Stimulated activated CD4-positive, alpha-beta T cell treated with anti-CD3 and anti-CD28 coated beads, TNF-alpha, amount 100 ng/mL, for 4 hours (primary cell): ENCODE results near the gene NAB2.
A peak's percentile ranks its signal among the peaks of the same experiment; 100 is the strongest.

Experiments used
- DNase-seq, 3 experiments: peaks; one replicate each; pipeline ENCODE4 v3.0.0-alpha.2; 2020; ENCODE audit warnings: low read depth in 3 of 3

Gene NAB2

DNA sequence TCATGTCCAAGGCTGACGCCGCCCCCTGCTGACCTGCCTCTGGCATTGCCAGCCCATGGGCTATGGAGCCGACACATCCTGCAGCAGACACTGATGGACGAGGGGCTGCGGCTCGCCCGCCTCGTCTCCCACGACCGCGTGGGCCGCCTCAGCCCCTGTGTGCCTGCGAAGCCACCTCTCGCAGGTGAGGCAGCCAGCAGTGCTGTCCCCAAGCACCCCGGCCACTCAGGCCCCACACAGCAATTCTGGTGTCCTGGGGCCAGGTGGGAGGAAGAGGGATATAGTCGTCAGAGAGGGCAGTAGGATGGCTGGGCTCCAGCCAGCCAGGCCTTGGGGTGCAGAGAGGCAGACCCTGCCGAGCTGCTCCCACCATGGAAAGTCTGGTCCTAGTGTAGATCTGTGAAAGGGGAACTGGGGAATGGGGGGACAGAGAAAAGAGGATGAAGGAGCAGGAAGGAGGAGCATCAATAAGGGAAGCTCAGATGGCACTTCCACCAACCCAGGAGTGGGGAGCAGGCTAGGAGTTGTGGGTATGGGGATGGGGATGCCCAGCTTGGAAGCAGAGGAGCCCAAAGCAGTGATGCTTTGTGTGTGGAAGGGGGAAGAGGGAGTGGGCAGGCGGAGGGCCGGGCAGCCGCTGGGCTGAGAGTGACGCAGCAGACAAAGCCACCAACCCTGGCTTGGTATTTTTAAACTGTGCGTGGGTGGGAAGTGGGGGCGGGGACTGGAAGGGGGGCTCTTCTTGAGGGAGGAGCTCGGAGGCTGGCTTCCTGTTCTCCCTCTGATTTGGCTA lies 4.7 kb downstream of the NAB2 start:
- DNase-seq = peak; percentile 62 to 77 (median 72)

DNA sequence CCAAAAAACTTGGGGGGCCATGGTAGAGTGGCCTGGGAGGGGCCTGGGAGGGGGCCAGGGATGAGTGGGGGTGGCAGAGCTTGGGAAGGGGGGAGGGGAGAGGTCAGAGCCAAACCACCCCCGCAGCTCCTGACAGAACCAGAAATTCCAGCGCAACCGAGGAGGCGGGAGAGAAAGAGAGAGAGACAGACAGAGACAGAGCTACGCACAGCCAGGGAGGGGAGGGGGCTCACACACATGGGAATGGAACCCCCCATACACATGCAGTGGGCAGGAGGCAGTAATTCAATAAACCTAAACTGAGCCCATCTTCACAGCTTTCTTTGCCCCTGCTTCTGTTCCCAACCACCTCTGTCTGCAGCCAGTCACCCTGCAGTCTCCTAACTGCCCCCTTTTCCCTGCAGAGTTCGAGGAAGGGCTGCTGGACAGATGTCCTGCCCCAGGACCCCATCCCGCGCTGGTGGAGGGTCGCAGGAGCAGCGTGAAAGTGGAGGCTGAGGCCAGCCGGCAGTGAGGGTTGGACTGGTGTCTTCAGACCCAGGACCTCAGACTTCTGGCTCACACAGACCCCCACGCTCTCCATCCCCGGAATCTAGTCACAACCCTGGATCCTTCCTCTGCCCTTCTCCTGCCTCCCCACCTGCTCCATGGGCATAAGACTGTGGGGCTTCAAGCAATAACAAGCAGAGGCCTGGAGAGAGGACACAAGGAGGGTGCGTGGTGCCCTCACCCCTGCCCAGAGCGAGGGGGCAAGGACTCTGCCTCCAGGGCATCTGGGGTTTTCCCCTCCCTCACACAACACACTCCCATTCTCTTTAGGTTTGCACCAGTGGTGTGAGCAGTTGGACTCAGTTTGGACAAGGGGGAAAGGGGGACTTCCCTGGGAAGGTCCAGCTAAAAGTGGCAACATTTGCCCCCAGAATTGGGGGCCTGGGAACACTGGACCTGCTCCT lies 5.6 kb downstream of the NAB2 start:
- no peak for DNase-seq

DNA sequence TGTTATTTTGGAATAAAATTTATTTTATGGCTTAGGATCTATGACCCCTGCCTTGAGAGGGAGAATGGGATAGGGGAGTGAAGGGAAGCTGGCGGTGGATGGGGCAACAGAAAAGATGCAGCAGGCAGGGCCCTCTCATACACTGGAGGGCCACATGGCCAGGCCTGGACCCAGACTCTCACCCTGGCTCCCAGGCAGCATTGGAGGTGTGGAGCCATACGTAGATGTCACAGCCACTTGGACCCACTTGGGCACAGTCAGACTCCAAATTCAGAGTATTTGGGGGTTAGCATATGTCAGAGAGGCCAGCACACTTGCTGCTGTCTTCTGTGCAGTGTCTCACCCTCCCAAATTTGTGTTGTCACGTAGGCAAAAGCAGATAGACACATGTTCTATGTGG lies 6.5 kb downstream of the NAB2 start:
- DNase-seq = no peak

DNA sequence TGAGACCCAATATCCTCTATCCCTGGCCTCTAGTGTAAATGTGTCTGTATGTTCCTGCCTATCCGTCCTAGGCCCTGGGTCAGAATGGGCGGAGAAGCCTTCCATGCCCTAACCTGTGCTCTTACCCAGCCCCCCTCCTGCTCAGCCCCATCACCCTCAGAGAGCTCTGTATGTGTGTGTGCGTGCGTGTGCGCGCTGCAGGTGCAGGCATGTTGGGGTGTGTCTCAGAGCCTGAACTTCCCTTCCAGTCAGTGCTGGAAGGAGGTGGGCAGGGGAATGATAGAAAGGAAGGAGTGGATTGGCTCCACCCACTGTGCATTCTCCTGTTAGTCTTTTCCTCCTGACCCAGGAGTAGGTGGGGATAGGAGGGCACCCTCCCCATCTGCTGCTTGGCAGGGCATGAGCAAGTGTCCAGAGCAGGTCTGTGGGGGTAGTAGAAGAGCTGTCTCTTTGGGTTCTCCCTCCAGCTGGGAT lies 7.2 kb downstream of the NAB2 start:
- DNase-seq = no peak

DNA sequence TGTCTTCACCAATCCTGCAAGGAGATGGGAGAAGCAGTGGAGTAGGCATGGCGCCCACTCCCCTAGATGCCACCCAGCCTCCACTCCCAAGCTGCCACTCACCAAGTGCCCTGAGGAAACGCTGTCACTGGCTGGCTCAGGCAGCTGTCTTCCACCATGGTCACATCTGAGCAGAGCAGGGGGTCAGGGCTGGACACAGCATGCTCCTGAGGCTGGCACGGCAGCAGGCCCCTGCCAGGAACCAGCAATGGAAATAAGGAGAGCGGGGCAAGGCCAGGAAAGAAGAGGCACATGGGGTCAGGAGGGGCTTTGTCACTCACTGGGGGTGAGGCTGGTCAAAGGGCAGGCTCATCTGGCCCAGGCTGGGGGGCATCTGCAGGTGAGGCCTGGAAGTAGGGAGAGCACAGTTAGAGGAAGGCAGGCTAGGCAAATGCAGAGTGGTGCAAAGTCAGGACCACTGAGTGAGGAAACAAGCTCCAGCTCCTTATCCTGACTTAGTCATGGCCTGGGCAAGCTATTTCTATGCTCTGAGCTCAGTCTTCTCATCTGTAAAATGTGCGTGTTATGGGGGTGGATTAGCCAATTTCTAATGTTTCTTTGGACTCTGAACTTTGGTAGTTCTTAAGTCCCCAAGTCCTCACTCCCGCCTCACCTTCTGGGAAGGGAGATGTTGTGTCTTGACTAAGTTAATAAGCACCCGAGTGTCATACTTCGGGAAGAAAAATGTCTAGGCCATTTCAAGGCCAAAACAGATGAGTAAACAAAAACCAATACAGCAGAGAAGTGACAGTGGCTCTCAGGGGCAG lies 8.0 kb downstream of the NAB2 start:
- no peak for DNase-seq

DNA sequence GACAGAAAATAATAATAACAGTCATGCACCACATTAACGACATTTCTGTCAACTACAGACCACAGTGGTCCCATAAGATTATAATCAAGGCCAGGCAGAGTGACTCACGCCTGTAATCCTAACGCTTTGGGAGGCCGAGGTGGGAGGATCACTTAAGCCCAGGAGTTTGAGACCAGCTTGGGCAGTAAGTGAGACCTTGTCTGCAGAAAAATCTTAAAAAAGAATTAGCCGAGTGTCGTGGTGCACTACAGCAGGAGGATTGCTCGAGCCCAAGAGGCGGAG lies 8.6 kb downstream of the NAB2 start:
- no peak for DNase-seq

DNA sequence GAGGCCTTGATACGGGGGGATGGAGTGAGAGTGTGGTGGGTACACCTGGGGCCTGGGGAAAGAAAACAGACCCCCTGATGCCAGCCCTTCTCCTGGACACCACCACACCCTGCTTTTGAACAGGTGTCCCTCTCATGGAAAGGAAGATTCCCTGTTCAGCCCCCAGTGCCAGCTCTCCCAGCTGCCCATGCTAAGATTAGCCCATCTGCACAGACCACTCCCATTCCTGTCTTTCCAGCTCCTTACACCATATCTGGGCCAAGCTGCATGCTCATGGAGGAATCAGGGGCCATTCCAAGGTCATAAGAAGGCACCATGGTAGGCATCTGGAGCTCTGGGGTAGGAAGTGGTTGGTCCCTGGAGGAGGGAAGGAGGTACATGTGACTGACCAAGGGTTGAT lies 9.6 kb downstream of the NAB2 start:
- no peak for DNase-seq

DNA sequence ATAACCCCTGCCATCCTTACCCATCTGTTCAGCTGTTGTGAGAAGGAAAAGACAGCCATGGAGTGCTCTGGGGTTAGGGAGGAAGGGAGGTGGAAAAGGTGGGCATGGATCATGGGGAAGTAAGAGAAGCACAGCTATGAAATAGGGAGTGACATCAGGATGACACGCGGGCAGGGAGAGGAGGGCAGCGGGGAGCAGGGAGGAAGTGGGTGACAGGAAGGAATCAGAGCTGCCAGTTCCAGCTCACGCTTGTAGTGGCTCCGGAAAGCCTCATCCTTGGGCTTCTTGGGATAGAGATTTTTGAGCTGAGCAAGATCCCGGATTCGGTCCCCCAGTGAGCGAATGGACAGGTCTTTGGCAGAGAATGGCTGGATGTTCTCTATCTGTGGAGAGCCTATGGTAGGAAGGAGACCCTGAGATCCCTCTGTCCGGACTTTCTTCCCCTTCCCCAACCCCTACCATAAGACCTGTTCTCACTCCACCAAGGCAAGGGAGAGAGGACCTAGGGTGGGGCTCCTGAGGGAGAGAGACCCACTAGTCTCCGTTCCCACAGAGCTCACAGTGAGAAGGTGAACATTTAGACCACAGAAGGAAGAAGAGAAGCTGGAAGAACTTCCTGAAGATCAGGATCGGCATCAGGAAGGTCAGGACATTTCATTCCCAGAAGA lies 10.3 kb downstream of the NAB2 start:
- no peak for DNase-seq

DNA sequence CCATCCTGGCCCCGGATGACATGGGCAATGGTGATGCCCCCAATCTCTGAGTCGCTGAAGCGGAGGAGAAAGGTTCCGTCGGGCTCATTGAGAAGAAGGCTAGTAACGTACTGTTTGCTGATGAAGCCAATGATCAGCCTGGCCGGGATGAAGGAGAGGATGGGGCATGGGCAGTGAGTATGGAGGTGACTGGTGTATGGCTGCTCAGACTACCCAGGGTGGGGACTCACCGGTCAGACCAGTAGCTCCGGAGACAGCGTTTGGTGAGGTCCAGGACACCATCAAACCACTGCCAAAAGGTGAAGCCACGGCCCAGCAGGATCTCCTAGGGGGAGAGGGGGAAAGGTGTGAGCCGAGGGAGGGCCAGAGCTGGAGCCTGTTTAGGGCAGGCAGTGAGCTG lies 10.9 kb downstream of the NAB2 start:
- no peak for DNase-seq

DNA sequence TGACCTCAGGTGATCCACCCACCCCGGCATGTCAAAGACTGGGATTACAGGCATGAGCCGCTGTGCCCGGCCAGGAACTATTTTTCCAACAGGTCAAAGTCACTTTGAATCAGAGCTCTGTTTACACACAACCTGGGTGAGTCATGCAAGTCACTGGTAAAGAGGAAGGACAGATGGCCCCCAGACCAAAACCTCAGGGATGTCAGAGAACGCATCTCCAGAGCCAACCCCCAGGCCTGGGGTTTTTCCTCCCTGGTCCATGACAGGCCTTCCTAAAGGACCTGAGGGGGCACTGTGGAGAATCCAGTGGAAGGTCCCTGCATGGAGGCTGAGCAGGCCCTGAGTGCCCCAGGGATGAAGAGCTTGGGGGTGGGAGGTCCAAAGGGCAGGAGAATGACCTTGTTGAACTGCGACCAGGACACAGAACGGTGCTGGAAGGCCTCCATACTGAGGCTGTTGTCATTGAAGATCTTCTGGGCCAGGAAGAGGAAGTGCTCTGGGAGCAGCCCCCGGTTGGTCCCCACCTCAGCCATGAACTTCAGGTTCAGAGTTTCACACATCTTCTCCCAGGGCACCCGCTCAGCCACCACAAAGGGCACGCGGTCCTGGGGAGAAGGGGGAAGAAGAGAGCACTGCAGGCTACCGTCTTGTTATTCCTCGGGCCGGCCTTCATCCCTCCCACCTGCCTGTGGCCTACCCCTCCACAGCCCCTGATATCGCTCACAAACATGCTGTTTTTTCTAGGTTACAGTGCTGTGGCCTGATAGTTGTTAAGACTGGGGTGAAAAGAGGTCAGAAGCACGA lies 13.2 kb downstream of the NAB2 start:
- no peak for DNase-seq

DNA sequence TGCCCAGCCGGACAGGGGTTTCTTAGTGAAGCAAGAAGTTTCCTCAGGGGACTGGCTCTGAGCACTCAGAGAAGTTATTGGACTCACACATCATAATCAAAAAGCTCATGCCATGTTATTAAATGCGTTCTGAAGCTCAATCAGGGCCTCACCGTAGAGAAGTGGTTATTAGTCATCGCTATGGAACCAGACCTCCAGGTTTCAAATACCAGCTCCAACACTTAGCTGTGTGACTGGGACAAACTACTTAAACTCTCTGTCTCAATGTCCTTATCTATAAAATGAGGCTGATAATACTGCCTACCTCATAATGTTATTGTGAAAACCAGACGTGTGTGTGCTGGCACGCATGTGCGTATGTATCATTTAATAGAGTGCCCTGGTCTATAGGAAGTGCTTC lies 14.9 kb downstream of the NAB2 start:
- DNase-seq = no peak

DNA sequence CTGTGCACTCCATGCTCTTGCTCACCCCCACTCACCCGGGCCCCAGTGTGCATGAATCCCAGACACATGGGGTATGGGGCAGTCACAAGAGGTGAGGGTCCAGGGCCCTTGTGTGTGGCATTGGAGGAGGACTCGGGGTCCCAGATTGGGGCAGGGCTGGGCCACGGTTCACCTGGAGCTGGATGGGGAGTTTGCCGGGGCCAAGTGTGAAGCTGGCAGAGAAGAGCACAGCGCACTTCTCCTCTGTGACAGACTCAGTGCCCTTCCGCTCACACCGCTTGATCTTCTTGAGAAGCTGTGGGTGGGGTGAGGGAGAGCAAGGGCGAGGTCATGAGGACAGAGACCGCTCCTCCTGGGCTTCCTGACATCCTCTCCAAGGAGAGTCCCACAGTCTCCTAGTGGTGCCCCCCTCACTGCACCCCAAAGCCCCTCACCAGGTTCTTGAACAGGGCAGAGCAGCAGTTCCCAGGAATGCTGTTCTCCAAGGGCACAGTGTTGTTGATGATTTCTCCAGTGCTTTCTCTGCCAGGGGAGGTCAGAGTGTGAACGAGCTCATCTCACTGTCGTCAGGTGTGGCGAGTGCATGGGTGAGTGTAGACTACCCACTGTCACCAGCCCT lies 15.5 kb downstream of the NAB2 start:
- DNase-seq = no peak

DNA sequence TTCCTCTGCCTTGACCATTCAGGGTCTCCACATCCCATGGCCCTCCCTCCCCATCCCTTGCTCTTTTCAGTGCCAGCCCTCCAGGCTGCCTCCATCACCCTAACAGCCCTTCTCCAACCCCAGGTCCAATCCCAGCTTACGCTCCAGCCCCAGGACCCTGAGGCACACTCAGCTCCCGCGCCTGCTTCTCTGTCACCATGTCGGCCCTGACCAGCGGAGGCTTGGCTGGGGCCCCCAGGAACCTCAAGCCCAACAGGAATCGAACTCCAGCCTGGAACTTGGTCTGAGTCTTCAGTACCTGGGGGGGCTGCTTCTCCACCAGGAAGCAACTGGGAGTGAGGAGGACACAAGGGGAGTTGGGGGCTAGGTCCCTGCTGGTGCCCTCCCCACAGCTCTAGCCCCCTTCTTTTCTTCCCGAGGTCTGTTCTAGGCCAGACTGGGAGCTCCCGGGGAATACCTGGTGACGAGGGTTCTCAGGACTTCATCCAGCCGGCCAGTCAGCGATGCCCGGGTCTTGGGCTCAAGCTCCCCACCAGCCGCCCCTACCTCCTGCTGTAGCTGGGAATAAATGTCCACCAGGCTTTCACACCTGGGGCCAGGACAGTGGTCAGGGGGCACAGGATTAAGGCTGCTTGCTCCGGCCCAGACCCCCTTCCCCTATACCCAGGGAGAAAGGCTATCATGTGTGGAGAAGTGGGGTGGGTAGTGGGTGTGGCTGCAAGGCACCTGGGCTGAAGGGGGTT lies 16.3 kb downstream of the NAB2 start:
- no peak for DNase-seq

DNA sequence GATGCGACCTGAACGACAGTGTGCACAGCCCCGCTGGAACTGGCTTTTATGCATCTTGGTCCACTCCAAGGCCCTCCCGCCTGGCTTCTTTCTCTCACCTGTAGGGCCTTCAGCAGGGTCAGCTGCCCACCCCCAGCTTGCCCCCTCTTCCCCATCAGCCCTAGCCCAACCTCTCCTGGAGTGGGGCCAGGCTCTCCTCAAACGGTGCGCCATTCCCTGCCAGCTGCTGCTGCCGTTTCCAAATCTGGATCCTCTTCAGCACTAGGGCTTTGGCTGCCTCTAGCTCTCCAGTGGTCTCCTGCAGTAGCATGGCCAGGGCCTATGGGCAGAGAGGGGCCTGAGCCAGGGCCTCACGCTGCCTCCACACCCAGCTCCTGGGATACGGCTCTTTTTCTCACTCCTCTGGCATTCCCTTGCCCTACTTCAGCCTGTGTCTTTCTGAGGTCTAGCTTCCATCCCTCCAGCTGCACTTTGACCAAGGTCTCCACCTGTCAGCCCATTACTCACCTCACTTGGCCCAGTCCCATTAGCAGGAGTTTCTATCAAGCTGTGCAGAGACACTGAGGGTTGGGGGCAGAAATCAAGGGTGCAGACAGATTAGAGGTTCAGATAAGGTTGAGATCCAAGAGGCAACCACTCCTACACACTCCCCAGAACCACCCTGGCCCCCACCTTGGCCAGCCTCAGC lies 17.3 kb downstream of the NAB2 start:
- no peak for DNase-seq

DNA sequence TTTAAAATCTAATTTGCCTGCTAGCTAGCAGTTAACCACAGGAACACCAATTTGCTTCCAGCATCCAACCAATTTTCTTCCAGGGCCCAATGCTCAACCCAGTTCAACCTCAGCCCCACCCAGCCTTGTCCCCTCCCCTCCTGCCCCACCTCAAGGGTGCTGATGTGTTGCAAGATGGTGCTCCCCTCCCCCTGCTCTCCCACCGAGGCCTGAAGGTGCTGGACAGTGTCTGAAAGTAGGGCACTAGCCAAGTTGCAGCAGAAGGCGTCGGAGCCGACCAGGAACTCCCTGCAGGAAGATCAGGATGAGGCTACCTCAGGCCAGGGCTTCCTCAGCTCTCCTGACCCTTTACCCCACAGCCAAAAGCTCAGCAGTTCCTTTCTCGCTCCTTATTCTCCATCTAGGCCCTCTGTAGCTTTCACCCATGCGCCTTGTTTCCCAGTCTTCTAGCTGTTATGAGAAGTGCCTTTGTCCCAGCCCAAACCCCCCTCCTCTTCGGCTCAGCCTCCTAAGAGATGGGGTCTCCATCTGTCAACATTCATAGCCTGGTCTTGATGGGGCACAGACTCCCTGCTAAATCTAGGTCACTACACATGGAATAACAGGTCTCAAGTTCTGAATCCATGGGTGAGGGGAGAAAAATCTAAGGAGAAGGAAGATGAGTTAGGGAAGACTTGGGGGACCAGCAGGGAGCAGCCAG lies 18.7 kb downstream of the NAB2 start:
- no peak for DNase-seq

DNA sequence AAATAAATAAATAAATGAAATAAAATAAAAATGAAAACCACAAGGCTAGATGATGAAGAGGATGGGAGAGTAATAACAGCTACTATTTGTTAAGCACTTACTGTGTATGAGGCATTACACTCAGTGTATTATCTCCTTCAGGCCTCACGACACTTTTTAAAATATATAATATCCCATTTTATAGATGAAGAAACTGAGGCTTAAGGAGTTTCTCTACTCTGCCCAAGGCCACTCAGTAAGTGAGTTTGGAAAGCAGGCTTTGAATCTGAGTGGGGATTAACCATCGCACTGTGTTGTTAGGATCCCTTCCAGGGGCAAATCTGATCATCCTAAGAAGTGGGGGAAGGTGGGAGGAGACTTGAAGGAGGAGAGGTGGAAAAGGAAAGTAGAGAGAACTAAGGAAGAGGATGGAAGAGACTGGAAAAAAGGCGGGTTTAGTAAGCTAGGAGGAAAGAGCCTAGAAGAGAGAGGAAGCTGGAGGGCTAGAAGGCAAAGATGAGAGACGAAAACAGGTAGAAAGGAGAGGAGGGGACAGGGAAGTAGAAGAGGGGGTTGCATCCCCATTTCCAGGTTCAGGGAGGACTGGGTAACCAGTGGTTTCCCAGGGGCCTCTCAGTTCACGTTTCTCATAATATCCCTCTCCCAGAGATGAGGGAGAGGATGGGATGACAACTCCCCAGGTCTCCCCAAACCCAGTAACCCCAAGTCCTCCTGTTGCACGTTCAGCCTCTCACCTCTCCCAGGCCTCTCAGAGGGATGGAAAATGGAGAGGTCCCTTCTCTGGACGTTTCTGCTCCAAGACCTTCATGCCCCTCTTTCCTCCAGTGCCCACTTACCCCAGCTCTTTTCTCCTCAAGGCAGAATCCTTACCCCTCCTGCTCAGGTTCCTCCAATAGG lies 20.5 kb downstream of the NAB2 start:
- DNase-seq = no peak
